Endothelial cell of umbilical vein (primary cell): ENCODE results near the gene ETFB. TPM values are rescaled to one million over a fixed set of nuclear protein-coding genes. Genes with fewer than 3 reads are reported as not detected.

ENCODE experiments used
- BruUV-seq: library from RNA; stranded (reverse); fragments of 400-500 nt; replicated peaks from 2 replicates; lab custom pipeline; 2021; lab: Mats Ljungman, UMichigan
- CTCF ChIA-PET: fragments of 300-600, 350-600 bp; sonication (Branson Sonifier 250); formaldehyde crosslinking; loops from one replicate; lab custom pipeline; 2021; ENCODE audit warnings: antibody characterized with exemption, inconsistent platforms; lab: Charles Lee
- POLR2A ChIA-PET: fragments of 300-600, 350-600 bp; sonication (Branson Sonifier 250); formaldehyde crosslinking; loops from one replicate; lab custom pipeline; 2021; ENCODE audit warnings: antibody characterized with exemption, inconsistent platforms; lab: Charles Lee
- DNase-seq: peaks from one replicate; pipeline ENCODE4 v3.0.0-alpha.2; 2011; ENCODE audit warnings: low read depth, low spot score
- FAIRE-seq: peaks from 2 replicates; lab custom pipeline; 2011; peaks lifted over from hg19 to GRCh38; lab: Jason Lieb, UNC
- H2AFZ ChIP-seq: 2 replicates; pipeline ENCODE4 v1.6.0; 2012; ENCODE audit warnings: low read depth, low read length, control low read depth, inconsistent platforms
- H3K27ac ChIP-seq: 2 replicates; pipeline ENCODE4 v1.5.1; 2011; ENCODE audit warnings: low read depth, mild to moderate bottlenecking, control low read depth, low read length, moderate library complexity; ENCODE audit not compliant: insufficient read depth
- H3K27me3 ChIP-seq, 2 experiments: 2 replicates each; pipeline versions ENCODE4 v1.6.0 to v1.6.1; 2011; ENCODE audit warnings: low read length in 2 of 2, mixed read lengths in 1 of 2; ENCODE audit not compliant: control insufficient read depth in 2 of 2, insufficient read depth in 2 of 2
- H3K36me3 ChIP-seq, 2 experiments: 2 replicates in 1 of 2; 3 replicates in 1 of 2; pipeline ENCODE4 v1.5.1; 2011; ENCODE audit warnings: low read length in 2 of 2, mild to moderate bottlenecking in 1 of 2, moderate library complexity in 1 of 2; ENCODE audit not compliant: control insufficient read depth in 2 of 2, insufficient read depth in 2 of 2; ENCODE audit errors: extremely low read depth in 1 of 2
- H3K4me1 ChIP-seq: 3 replicates; pipeline ENCODE4 v1.5.1; 2011; ENCODE audit warnings: mild to moderate bottlenecking, low read length; ENCODE audit not compliant: control insufficient read depth, insufficient read depth; ENCODE audit errors: extremely low read depth
- H3K4me2 ChIP-seq: 2 replicates; pipeline ENCODE4 v1.6.1; 2011; ENCODE audit warnings: low read length, control low read depth, mixed read lengths; ENCODE audit not compliant: insufficient read depth
- H3K4me3 ChIP-seq, 3 experiments: fragments of 200-600 bp in 1 of 3; sonication (generic), shearing (Covaris generic) in 1 of 3; replicated peaks in 1 of 3; 2 replicates each; pipeline ENCODE4 v1.5.1; 2011 to 2016; ENCODE audit warnings: control low read depth in 3 of 3, low read length in 3 of 3, mild to moderate bottlenecking in 2 of 3, inconsistent platforms in 1 of 3, low read depth in 1 of 3, moderate library complexity in 1 of 3; ENCODE audit not compliant: insufficient read depth in 1 of 3
- H3K79me2 ChIP-seq: 2 replicates; pipeline ENCODE4 v1.6.0; 2012; ENCODE audit warnings: low read length, inconsistent platforms; ENCODE audit not compliant: control insufficient read depth, insufficient read depth
- H3K9ac ChIP-seq: replicated peaks from 2 replicates; pipeline ENCODE3; 2011; ENCODE audit warnings: low read length, control low read depth; ENCODE audit not compliant: insufficient read depth; ENCODE audit errors: extremely low read depth
- H3K9me1 ChIP-seq: replicated peaks from 3 replicates; pipeline ENCODE4 v1.6.0; 2011; ENCODE audit warnings: mild to moderate bottlenecking, low read length; ENCODE audit not compliant: control insufficient read depth, insufficient read depth; ENCODE audit errors: extremely low read depth
- H3K9me3 ChIP-seq: replicated peaks from 2 replicates; pipeline ENCODE4 v1.5.1; 2012; ENCODE audit warnings: low read length, inconsistent platforms; ENCODE audit not compliant: control insufficient read depth, insufficient read depth
- H4K20me1 ChIP-seq: replicated peaks from 2 replicates; pipeline ENCODE3; 2011; ENCODE audit warnings: mild to moderate bottlenecking, low read length; ENCODE audit not compliant: control insufficient read depth, insufficient read depth; ENCODE audit errors: extremely low read depth
- FOS ChIP-seq: IDR thresholded peaks from 2 replicates; pipeline ENCODE4 v1.6.1; 2011; ENCODE audit warnings: mild to moderate bottlenecking, low read length, moderate library complexity, borderline replicate concordance; ENCODE audit not compliant: insufficient read depth
- JUN ChIP-seq: IDR thresholded peaks from 2 replicates; pipeline ENCODE4 v1.6.1; 2011; ENCODE audit warnings: borderline replicate concordance, low read depth; ENCODE audit not compliant: insufficient read length, insufficient read depth
- POLR2A ChIP-seq: IDR thresholded peaks from 2 replicates; pipeline ENCODE4 v1.6.1; 2012; ENCODE audit warnings: low read depth, mild to moderate bottlenecking, control low read depth, low read length
- dilution Hi-C: fragments of 300-500 bp; cut with MboI; formaldehyde crosslinking; loops from one replicate; pipeline ENCODE4 v1.15.0; 2019; ENCODE audit warnings: low sequenced_read_pairs; ENCODE audit not compliant: extremely low pct_ligation_motif_present
- intact Hi-C: fragments of 100-400 bp; cut with micrococcal nuclease; formaldehyde crosslinking; loops from one replicate; pipeline ENCODE4 v1.10.0; 2022
- polyA plus RNA-seq, 4 experiments: library from polyadenylated mRNA; depleted of rRNA in 3 of 4; stranded (reverse) in 3 of 4; unstranded in 1 of 4; fragments of >200 nt; gene quantifications; 2 replicates each; pipeline versions ENCODE4 v1.2.1 to v1.2.3, GENCODE V29; 2011 to 2012; ENCODE audit warnings: missing spikeins in 1 of 4
- total RNA-seq: library from RNA; stranded (reverse); gene quantifications from 2 replicates; pipeline ENCODE4 v1.2.3, GENCODE V29; 2021
- TF ChIP-seq, protein P1 (sequence below): IDR thresholded peaks from 2 replicates; pipeline ENCODE4 v1.6.1; 2011; ENCODE audit not compliant: insufficient read depth, insufficient read length

Gene ETFB
- total and polyA plus RNA-seq, 2 donors (not counting 3 experiments of a cell fraction or from before 2014, with no cell fraction given) = 54.1 to 99.2 TPM

- DNase-seq = no peak
- H3K9me3 ChIP-seq = no peaks in the 10 kb centered on the region
- H3K9me1 ChIP-seq = no peaks in the 10 kb centered on the region
- POLR2A ChIA-PET = no interaction called here
- dilution Hi-C loops = no loop called here
- no peaks in the 10 kb centered on the region for H3K36me3 ChIP-seq
- H3K27ac ChIP-seq = no peak overlapping the region
- H3K9ac ChIP-seq = no peak overlapping the region
- intact Hi-C loops = loop anchor here (5.0 kb wide), 1 partner anchor 230 kb away; the partner anchor contains the start of gene CTU1
- H3K4me3 ChIP-seq = no peak overlapping the region
- H3K27me3 ChIP-seq = no peaks in the 10 kb centered on the region
- peaks cover 8% of the 10 kb centered on the region for H3K4me1 ChIP-seq
- H3K79me2 ChIP-seq = no peaks in the 10 kb centered on the region
- FAIRE-seq = no peak
- H4K20me1 ChIP-seq = no peaks in the 10 kb centered on the region
- no TSS peak for BruUV-seq
- TF ChIP-seq FOS = no peak
- TF ChIP-seq, protein P1, sequence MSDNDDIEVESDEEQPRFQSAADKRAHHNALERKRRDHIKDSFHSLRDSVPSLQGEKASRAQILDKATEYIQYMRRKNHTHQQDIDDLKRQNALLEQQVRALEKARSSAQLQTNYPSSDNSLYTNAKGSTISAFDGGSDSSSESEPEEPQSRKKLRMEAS = no peak
- H3K4me2 ChIP-seq = no peak overlapping the region
- H2AFZ ChIP-seq = no peak overlapping the region
- CTCF ChIA-PET = interaction anchor here (0.7 to 1.8 kb wide), 3 partner anchors 71 to 324 kb away, joined by 3 to 5 read pairs (median 3); no protein-coding TSS in a partner anchor
Measured at GRCh38 chr19:51337141-51337860, 28.9 kb downstream of the ETFB start.

- H3K9ac ChIP-seq = no peak overlapping the region
- H3K4me3 ChIP-seq = no peak overlapping the region
- no peaks in the 10 kb centered on the region for H3K79me2 ChIP-seq
- H4K20me1 ChIP-seq = no peaks in the 10 kb centered on the region
- intact Hi-C loops (no loop called here), dilution Hi-C loops (no loop called here)
- POLR2A ChIA-PET = no interaction called here
- TF ChIP-seq JUN = no peak
- no peak for TF ChIP-seq POLR2A
- H3K27me3 ChIP-seq = no peaks in the 10 kb centered on the region
- CTCF ChIA-PET = no interaction called here
- H3K9me3 ChIP-seq = no peaks in the 10 kb centered on the region
- no TSS peak for BruUV-seq
- H2AFZ ChIP-seq = no peak overlapping the region
- no peak overlapping the region for H3K27ac ChIP-seq
- H3K4me2 ChIP-seq = no peak overlapping the region
- H3K36me3 ChIP-seq = no peaks in the 10 kb centered on the region
- FAIRE-seq (no peak), DNase-seq (no peak)
- H3K9me1 ChIP-seq = no peaks in the 10 kb centered on the region
- H3K4me1 ChIP-seq = no peaks in the 10 kb centered on the region
Measured at GRCh38 chr19:51333836-51334460, 32.2 kb downstream of the ETFB start.
